ENCODE results near the gene TULP4.

Gene TULP4

GRCh38 chr6:158415666-158416065 lies 103.4 kb downstream of the TULP4 start:
- TF ChIP-seq TOX (CRISPR knock-in tag; IDR thresholded peaks at IDR 0.05; ENCODE audit: borderline replicate concordance) = no peak
- TF ChIP-seq ARNTL (CRISPR knock-in tag; IDR thresholded peaks at IDR 0.05; ENCODE audit: borderline replicate concordance, low read depth) = no peak
- TF ChIP-seq ESRRG (CRISPR knock-in tag; IDR thresholded peaks at IDR 0.05) = no peak
- TF ChIP-seq CREB5 (CRISPR knock-in tag; IDR thresholded peaks at IDR 0.05; ENCODE audit: low read depth) = no peak
- TF ChIP-seq RARB (CRISPR knock-in tag; IDR thresholded peaks at IDR 0.05) = no peak
- TF ChIP-seq SNAI2 (CRISPR knock-in tag; IDR thresholded peaks at IDR 0.05) = no peak
- TF ChIP-seq ZFP30 (CRISPR knock-in tag; IDR thresholded peaks at IDR 0.05) = no peak
- no peak for TF ChIP-seq ZFP3 (CRISPR knock-in tag; IDR thresholded peaks at IDR 0.05)
- TF ChIP-seq ZNF565 (CRISPR knock-in tag; conservative IDR thresholded peaks at IDR 0.05; ENCODE audit: low read depth) = no peak
- TF ChIP-seq OSR1 (CRISPR knock-in tag; IDR thresholded peaks at IDR 0.05) = no peak
- TF ChIP-seq ISL1 (CRISPR knock-in tag; IDR thresholded peaks at IDR 0.05) = no peak
- no peak for TF ChIP-seq CSDC2 (CRISPR knock-in tag; IDR thresholded peaks at IDR 0.05)
- no peak for TF ChIP-seq GLIS3 (CRISPR knock-in tag; IDR thresholded peaks at IDR 0.05)
- no peak for TF ChIP-seq TSHZ2 (CRISPR knock-in tag; IDR thresholded peaks at IDR 0.05)

GRCh38 chr6:158416883-158417759 lies 104.9 kb downstream of the TULP4 start:
- TF ChIP-seq ARNTL (CRISPR knock-in tag; IDR thresholded peaks at IDR 0.05; ENCODE audit: borderline replicate concordance, low read depth) (no peak), ZNF8 (CRISPR knock-in tag; IDR thresholded peaks at IDR 0.05) (no peak), CSRNP3 (CRISPR knock-in tag; IDR thresholded peaks at IDR 0.05) (no peak), CSDC2 (CRISPR knock-in tag; IDR thresholded peaks at IDR 0.05) (no peak), RARB (CRISPR knock-in tag; IDR thresholded peaks at IDR 0.05) (no peak), ZFP30 (CRISPR knock-in tag; IDR thresholded peaks at IDR 0.05) (no peak), POU6F1 (CRISPR knock-in tag; IDR thresholded peaks at IDR 0.05; ENCODE audit: borderline replicate concordance, low read depth) (no peak), TSHZ2 (CRISPR knock-in tag; IDR thresholded peaks at IDR 0.05) (no peak)
- peak; percentile 61 for ATAC-seq

More at GRCh38 chr6:158415666-158416065, 103.4 kb downstream of the TULP4 start:
- no peak for ATAC-seq

- ATAC-seq = peak; percentile 98
- TF ChIP-seq TCF4 (CRISPR knock-in tag; IDR thresholded peaks at IDR 0.05; ENCODE audit: borderline replicate concordance) (no peak), ISL1 (CRISPR knock-in tag; IDR thresholded peaks at IDR 0.05) (peak; percentile 52)
These were observed 105.5 kb downstream of the TULP4 start for GRCh38 chr6:158417760-158418098.

All from SK-N-SH treated with all-trans-retinoic acid at 6 μM for 48 hours (cell line).